HG03095 (cell line): Measurements from ENCODE around the gene TIMM17A.

ENCODE experiments used
- ATAC-seq: cut with Tn5 transposase; IDR thresholded peaks from one replicate; pipeline ENCODE4 v1.9.1; 2021; ENCODE audit warnings: moderate library complexity; ENCODE audit not compliant: unreplicated experiment

The TIMM17A gene

GRCh38 chr1:201955009-201955728 lies at the start of gene TIMM17A:
TSS of gene TIMM17A (plus strand) at chr1:201955503. CDS start at chr1:201955527, 24 bp downstream.
- ATAC-seq: peak; percentile 99

GRCh38 chr1:201906336-201906735 lies 49.0 kb upstream of the TIMM17A start:
- ATAC-seq: no peak

- no peak for ATAC-seq
Measured at GRCh38 chr1:201907621-201908020, 47.7 kb upstream of the TIMM17A start.

GRCh38 chr1:201911826-201912571 lies 43.3 kb upstream of the TIMM17A start:
- no peak for ATAC-seq

- no peak for ATAC-seq
Measured at GRCh38 chr1:201912832-201913231, 42.5 kb upstream of the TIMM17A start.

- no peak for ATAC-seq
Measured at GRCh38 chr1:201914456-201915235, 40.7 kb upstream of the TIMM17A start.

- ATAC-seq: no peak
Measured at GRCh38 chr1:201916649-201917249, 38.6 kb upstream of the TIMM17A start.

GRCh38 chr1:201917362-201918033 lies 37.8 kb upstream of the TIMM17A start:
- ATAC-seq: no peak

- no peak for ATAC-seq
Measured at GRCh38 chr1:201918343-201918742, 37.0 kb upstream of the TIMM17A start.

GRCh38 chr1:201921952-201922558 lies 33.2 kb upstream of the TIMM17A start:
- ATAC-seq: no peak

- ATAC-seq: no peak
Measured at GRCh38 chr1:201925301-201925567, 30.1 kb upstream of the TIMM17A start.

GRCh38 chr1:201925981-201926645 lies 29.2 kb upstream of the TIMM17A start:
- no peak for ATAC-seq

GRCh38 chr1:201928266-201928665 lies 27.0 kb upstream of the TIMM17A start:
- no peak for ATAC-seq

- no peak for ATAC-seq
Measured at GRCh38 chr1:201930137-201930536, 25.2 kb upstream of the TIMM17A start.

- ATAC-seq: no peak
Measured at GRCh38 chr1:201930803-201931202, 24.5 kb upstream of the TIMM17A start.

- ATAC-seq: no peak
Measured at GRCh38 chr1:201933840-201934430, 21.4 kb upstream of the TIMM17A start.

GRCh38 chr1:201937624-201938213 lies 17.6 kb upstream of the TIMM17A start:
- ATAC-seq: no peak

- ATAC-seq: no peak
Measured at GRCh38 chr1:201938440-201939035, 16.8 kb upstream of the TIMM17A start.

- ATAC-seq: no peak
Measured at GRCh38 chr1:201939148-201939547, 16.2 kb upstream of the TIMM17A start.
